GM12892 (cell line): ENCODE data around the gene GAPDH.

Experiments
- POLR2A ChIP-seq: IDR thresholded peaks from 2 replicates; pipeline ENCODE4 v1.6.1; 2011; ENCODE audit warnings: low read depth, low read length, control low read depth
- POLR2AphosphoS5 ChIP-seq: IDR thresholded peaks from 2 replicates; pipeline ENCODE4 v1.6.1; 2011; ENCODE audit warnings: low read depth, low read length, control low read depth
- TAF1 ChIP-seq: IDR thresholded peaks from 2 replicates; pipeline ENCODE4 v1.6.1; 2011; ENCODE audit warnings: low read depth, mild to moderate bottlenecking, control low read depth, low read length, borderline replicate concordance

DNA sequence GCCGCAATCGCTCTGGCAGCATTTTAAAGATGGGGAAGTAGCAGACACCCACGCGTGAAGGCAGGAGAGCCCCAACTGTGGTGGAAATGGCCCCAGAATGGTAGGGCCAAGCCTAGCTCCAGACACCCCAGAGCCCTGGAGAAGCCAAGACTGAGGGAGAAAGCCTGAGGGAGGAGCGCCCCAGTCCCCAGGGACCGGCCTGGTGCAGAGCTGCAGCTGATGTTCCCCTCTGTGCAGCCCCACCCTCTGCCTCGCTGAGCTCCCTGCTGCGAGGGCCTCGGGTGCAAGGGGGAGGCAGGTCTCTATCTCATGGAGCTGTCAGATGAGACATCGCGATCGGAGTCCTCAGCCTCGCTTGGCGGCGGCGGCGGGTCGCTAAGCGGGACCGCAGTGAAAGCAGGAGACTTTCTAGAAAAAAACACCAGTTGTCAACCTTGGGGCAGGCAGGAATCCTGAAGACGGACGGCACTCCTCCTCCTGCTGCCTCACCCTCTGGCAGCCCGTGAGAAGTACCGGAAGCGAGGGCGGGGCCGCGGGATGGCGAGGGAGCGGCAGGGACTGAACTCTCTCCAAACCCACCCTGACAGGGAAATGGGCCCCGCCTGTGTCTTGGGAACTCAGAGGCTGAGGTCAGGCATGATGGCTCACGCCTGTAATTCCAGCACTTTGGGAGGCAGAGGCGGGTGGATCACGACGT is 6.0 kb downstream of the GAPDH start:
- TF ChIP-seq POLR2A, result no peak
- no peak for TF ChIP-seq TAF1
- no peak for TF ChIP-seq POLR2AphosphoS5
